ENCODE measurements around the gene DMP1. TPM values are rescaled to one million over a fixed set of nuclear protein-coding genes. Genes with fewer than 3 reads are reported as not detected.
"Not testable (repeated sequence)": the region's sequence is repeated elsewhere in the genome, so short reads cannot be mapped to it uniquely, and the experiment has no call there.

DMP1 gene
- total RNA-seq, 1 experiment from 2014 or later = 0.02 TPM

DNA sequence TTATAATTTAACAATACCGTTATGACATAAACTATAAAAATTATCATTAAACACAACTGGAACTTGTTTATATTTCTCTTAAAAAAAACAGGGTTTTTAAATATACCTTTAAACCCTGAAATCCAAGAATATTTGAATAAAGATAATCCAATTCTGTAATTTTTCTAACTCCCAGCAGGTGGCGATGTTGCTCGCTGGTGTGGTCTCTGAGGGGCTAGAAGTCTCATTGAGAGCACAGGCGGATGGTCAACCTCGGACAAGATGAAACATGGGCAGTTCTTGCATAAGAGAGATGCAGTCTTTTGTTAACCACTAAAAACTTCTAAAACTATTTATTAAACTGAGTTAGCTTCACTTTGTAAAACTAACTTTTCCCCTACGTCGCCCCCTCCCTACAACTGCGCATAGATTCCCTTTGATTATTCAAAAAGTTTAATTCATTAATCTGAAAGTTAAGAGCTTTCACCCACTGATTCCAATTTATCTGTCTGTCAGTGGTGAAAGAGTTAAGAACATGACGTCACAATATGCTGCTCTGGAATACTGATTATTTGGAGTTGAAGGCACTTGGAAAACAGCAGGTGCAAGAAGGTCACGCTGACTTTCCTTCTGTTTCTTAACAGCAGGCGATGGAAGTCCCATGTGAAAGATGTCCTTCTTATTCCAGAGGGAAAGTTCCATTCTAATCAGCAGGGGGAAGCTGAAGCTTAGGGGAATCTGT is 29.5 kb downstream of the DMP1 start:
- peak; percentile 30 for DNase-seq (ENCODE audit: extremely low read depth, low read depth)

DNA sequence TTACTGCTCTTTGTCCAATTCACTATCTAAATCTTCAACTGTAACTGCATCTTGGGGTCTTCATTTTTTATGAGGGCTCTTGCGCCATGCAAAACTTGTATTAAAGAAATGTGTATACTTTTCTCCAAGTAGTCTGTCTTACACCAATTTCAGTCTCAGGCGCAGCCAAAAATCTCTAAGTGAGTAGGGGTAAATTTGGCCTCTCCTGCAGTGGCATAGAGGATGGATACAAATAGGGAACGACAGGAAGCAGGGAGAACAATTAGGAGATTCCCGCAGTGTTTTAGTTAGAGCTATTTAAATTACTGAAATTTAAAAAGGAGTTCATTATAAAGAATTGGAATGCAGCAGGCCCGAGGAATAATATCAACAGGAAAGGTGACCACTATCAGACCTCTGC is 30.2 kb downstream of the DMP1 start:
- no peak for DNase-seq (ENCODE audit: extremely low read depth, low read depth)

DNA sequence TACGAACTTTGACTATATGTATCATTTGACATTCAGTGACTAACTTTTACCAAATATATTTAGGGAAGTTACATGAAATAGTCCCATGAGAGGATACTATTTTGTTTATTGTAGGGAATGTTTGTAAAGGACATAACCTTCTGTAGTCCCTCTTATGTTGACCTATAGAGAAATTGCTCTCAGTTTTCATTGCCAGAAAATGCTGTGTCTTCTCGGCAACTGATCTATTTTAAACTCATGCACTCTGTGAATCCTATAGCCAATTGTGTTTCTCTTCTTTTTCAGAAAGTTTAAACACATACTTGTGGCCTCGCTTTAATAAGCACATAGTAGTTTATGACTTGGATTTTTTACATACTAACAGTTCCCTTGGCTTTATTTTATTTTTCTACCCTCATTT is 38.2 kb downstream of the DMP1 start:
- no peak for DNase-seq (ENCODE audit: extremely low read depth, low read depth)

DNA sequence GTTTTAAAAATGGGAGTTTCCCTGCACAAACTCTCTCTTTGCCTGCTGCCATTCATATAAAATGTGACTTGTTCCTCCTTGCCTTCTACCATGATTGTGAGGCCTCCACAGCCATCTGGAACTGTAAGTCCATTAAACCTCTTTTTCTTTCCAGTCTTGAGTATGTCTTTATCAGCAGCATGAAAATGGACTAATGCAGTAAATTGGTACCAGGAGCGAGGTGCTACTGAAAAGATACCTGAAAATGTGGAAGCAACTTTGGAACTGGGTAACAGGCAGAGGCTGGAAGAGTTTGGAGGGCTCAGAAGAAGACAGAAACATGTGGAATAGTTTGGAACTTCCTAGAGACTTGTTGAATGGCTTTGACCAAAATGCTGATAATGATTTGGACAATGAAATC is 40.9 kb downstream of the DMP1 start:
- not testable (repeated sequence) for DNase-seq (ENCODE audit: extremely low read depth, low read depth)

DNA sequence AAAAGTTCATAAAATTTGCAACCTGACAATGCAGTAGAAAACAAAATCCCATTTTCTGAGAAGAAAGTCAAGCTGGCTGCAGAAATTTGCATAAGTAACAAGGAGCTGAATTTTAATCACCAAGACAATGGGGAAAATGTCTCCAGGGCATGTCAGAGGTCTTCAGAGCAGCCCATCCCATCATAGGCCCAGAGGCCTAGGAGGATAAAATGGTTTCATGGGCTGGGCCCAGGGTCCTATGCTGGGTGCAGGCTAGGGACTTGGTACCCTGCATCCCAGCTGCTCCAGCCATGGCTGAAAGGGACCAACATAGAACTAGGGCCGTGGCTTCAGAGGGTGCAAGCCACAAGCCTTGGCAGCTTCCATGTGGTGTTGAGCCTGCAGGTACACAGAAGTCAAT is 42.0 kb downstream of the DMP1 start:
- DNase-seq (ENCODE audit: extremely low read depth, low read depth) = not testable (repeated sequence)

DNA sequence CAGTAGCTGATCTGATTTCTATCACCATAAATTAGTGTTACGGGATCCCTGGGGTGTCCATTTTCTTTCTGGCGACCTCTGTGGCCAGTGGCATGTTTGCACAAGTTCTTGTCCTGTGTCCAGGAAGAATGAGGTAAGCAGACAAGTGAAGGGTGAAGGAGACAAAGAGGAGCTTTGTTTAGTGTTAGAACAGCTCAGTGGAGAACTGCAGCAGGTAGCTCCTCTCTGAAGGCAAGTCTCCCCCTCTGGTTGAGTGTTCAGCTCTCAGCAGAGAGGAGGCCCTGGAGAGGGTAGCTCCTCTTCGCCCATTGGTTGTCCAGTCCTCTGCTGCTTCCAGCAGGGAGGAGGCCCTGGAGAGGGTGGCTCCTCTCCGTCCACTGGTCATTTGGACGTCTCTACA is 47.2 kb downstream of the DMP1 start:
- DNase-seq (ENCODE audit: extremely low read depth, low read depth) = no peak

GRCh38 chr4:87697945-87698344 is 47.9 kb downstream of the DMP1 start:
- DNase-seq (ENCODE audit: extremely low read depth, low read depth) = no peak

GRCh38 chr4:87698394-87698793 is 48.3 kb downstream of the DMP1 start:
- no peak for DNase-seq (ENCODE audit: extremely low read depth, low read depth)

GRCh38 chr4:87704001-87704400 is 53.9 kb downstream of the DMP1 start:
- DNase-seq (ENCODE audit: extremely low read depth, low read depth) = no peak

DNA sequence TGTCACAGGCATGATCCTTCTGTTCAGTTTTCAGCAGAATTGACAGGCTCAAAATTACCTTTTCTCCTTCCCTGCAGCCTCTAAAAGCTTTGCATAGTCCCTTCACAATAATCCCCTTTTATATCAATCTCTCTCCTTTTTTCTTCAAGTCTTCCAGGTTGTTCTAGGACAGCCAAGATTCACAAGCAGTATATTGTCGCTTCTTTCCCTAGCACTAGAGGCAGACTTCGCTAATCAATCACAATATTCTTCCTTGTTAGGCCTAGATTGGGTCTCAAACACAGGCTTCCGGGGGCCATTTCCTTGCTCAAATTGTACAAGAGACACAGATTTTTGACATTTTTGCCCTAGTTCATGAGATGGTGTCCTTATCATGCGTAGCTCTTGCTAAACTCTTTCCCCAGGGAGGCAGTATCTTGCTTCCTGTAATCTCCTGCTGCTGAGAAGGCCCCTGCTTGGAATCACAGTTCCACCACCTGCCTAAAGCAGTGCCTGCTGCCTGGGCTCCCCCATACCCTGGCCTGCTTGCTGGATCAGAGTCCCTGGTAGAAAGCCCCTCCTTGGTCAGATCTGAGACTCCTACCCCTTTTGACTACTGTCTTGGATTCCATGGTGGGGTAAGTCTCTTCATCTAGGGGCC is 57.3 kb downstream of the DMP1 start:
- DNase-seq (ENCODE audit: extremely low read depth, low read depth) = no peak

Other genes with a start within 250 kb of the DMP1 start
- 13.4 and 15.4 TPM in 2 replicates for gene NUDT9, start 227.7 kb upstream of the DMP1 start, total RNA-seq (2014; rRNA removed; shearing (Covaris generic))
- gene SPARCL1, start 120.9 kb upstream of the DMP1 start, total RNA-seq (2014; rRNA removed; shearing (Covaris generic)) = not detected in 2 replicates
- gene DSPP, start 41.8 kb upstream of the DMP1 start, total RNA-seq (2014; rRNA removed; shearing (Covaris generic)) = not detected in 2 replicates
- not detected in 2 replicates for gene IBSP, start 149.3 kb downstream of the DMP1 start, total RNA-seq (2014; rRNA removed; shearing (Covaris generic))
- not detected in 2 replicates for gene MEPE, start 182.7 kb downstream of the DMP1 start, total RNA-seq (2014; rRNA removed; shearing (Covaris generic))